NCI-H1694 treated with DMSO at 0.1 percent for 48 hours (cell line): ENCODE measurements around the gene POU5F2.
A peak's percentile ranks its signal among the peaks of the same experiment; 100 is the strongest.

Source experiments
- DNase-seq: peaks from one replicate; lab custom pipeline; 2025; lab: John Stamatoyannopoulos, UW

The POU5F2 gene, protein sequence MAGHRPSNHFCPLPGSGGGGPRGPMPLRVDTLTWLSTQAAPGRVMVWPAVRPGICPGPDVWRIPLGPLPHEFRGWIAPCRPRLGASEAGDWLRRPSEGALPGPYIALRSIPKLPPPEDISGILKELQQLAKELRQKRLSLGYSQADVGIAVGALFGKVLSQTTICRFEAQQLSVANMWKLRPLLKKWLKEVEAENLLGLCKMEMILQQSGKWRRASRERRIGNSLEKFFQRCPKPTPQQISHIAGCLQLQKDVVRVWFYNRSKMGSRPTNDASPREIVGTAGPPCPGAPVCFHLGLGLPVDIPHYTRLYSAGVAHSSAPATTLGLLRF

DNA sequence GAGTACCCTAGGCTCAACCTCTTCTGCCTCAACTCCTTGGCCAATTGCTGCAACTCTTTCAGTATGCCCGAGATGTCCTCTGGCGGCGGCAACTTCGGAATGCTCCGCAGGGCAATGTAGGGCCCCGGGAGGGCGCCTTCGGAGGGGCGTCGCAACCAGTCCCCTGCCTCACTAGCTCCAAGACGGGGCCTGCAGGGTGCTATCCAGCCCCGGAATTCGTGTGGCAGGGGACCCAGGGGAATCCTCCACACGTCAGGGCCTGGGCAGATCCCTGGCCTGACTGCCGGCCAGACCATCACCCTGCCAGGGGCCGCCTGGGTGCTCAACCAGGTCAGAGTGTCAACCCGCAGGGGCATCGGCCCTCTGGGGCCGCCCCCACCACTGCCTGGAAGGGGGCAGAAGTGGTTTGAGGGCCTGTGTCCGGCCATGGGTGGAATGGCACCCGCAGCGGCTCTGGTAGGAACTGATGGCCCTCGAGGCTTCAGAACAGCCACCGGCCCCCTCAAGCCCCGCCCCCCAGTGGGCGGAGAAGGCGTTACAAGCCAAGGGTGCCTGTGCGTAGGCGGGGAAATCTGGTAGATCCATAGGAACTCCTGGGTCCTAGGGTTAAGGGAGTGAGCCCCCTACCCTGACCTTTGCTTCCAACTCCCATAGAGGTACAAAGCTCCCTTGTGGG, at the start of gene POU5F2:
POU5F2 (minus strand) TSS at position 465 of the 676 bp plus-strand sequence; CDS start at position 428, 37 bp downstream.
- no peak for DNase-seq

DNA sequence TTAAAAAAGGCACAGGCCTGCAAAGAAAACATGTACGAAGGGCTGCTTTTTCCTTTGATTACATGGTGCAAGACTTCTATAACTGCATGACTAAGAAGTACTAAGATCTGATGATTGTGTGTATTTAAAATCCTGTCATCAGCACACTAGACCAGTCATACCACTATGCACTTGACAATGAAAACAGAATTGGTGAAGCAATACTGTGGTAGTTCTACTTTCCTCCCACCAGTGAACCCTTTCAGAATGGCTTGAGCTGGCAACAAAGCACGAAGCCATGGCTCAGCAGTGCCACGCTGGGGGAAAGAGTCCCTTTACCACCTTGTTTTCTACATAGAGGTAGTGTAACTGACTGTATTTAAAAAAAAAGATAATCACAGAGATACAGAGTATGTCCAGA, 49.0 kb upstream of the POU5F2 start:
- no peak for DNase-seq

DNA sequence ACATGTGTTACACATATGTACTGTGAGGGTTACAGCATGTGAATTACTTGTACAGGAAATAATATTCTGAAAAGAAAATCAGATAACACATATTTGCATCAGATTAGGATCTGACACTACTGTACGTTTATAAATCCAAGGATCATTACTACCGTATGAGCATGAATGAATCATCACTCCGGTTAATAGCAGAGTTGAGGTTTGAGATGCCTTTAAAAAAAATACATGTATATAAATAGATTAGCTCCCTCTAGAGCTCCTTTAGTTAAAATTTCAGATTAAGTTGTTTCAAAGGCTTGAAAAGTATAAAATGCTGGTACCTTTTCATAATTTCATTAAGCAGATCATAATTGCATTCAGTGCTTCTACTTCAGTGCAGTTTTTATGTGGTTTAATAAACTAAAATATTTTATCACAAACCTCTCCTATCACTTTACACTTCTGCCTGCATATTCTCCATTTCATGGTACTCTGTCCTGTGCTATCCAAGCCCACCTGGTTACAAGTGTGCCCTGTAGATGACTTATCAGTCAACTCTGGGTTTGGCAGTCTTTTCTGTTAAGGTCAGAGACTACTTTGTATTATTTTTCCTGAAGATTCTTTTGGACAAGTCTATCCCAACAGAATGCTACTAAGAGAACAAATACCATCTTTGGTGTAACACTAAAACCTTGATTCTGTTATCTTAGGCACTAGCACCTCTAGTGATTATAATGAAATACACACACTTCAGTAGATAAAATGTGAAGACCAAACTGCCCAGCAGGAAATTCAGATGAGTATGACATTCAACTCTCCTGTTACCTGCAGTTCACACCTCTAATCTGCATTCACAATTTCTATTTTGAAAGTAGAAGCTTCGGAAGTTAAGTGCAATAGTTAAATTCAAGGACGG, 48.0 kb upstream of the POU5F2 start:
- peak; percentile 1 for DNase-seq

DNA sequence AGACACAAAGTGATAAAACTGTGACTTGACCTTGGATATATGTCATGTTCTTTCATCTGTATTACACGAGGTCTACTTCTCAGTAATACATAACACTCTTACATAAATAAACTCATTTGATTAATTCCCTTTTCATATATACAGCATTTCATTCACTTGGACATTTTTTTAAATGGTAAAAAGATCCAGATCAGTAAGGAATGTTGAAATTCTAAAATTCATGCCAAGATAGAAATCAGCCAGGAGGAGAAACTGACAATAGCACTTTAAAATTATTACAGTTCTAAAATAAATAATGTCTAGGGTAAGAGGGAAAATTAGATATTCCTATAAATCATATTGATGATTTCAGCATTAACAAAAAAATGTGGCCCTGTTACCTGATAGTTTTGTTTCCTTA, 46.2 kb upstream of the POU5F2 start:
- DNase-seq: no peak

DNA sequence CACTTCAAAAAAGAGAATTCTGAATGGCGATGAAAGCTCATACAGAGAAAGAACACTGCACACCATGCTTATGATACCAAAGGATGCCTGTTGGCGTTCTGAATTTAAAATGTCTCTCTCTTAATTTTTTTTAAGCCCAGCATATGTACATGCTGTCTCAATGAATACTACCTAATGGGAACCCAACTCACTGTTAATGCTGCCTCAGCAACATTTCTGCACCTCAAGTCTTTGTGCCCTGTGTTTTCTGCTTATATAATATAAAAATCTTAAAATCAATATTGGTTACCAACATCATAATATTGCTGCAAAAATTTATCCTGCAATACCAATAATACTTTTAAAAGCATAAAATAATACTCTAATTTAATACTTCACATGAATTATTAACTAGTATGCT, 44.1 kb upstream of the POU5F2 start:
- DNase-seq: no peak

DNA sequence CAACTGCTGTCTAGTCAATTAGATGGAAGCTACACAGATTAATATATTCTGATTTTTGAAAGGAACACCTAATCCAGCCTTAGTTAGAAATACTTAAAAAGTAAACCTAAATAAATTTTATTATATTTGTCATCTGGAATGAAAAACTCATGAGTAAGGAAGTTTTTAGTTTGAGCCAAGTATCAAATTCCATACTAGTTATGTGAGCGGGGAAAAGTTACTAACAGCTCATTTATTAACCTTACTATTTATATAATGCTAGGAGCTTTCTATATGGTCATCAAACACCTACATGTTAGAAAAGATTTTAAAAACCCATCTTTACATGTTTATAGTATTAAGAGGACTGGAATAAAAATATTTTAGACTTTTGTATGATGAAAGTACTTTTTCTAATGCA, 41.6 kb upstream of the POU5F2 start:
- DNase-seq: no peak

DNA sequence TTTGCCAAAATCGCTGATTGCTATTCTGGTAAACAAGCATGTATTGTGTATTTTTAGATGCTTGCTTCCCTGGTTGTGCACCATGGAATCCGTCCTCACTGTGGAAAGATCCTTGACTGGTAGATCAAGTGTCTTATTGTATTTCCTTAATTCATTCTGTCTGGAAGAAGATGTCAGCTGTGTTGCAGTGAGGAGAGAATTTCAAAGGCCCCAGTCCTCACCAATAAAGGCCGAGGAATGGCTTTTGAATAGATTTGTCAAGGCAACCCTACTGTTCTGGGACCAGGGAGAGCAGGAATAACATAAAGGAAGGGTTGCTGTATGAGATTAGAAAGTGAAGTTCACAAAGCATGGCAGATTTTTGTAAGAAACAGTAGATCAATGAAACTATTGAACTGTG, 36.2 kb upstream of the POU5F2 start:
- DNase-seq: no peak

DNA sequence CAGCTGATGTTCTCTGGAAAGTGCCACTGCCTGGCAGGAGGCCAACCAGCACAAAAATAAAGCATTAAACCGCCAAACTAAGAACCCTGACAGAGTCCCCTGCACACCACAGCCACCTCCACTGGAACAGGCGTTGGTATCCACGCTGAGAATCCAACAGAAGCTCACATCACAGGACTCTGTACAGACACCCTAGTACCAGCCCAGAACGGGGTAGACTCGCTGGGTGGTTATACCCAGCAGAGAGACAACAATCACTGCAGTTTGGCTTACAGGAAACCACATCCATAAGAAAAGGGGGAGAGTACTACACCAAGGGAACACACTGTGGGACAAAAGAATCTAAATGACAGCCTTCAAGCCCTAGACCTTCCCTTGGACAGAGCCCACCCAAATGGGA, 15.0 kb upstream of the POU5F2 start:
- no peak for DNase-seq

DNA sequence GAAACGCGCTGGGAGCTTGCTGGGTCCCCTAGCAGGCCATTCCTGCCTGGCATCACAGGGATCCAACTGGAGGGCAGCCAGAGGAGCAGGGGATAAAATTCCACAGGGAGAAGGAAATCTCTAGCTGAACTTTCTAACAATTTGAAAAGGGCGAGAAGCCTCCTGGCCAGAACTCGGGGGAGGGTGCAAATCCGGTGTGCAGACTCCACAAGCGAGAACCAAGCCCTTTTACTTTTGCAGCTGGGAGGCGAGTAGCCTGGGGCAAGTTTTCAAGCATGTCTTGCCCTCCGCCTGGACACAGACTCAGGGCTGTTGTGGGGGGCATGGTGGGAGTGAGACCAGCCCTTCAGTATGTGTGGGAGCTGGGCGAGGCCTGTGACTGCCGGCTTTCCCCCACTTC, 14.3 kb upstream of the POU5F2 start:
- DNase-seq: no peak

DNA sequence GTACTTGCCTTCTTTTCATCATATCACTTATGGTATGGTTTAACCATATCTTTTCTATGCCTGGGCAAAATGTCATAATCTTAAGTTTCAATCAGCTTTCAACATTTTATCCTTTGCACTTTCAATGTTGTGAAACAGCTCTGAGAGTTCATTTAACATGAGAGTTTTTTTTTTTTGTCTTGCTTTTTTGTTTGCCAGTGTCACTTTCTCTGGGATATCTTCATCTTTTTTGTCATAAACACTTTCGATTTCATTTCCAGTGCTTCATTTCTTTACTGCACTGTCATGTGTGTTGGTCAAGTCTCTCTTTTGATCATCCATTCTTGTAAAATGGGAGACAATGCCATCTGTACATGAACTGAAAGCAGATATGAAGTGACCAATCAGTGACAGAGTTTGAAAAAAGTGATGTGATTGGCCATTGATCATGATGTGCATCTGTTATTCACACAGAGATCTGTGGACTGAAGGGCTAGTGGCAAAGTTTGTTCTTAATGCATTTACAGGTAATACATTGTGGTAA, 7.5 kb upstream of the POU5F2 start:
- DNase-seq: no peak

DNA sequence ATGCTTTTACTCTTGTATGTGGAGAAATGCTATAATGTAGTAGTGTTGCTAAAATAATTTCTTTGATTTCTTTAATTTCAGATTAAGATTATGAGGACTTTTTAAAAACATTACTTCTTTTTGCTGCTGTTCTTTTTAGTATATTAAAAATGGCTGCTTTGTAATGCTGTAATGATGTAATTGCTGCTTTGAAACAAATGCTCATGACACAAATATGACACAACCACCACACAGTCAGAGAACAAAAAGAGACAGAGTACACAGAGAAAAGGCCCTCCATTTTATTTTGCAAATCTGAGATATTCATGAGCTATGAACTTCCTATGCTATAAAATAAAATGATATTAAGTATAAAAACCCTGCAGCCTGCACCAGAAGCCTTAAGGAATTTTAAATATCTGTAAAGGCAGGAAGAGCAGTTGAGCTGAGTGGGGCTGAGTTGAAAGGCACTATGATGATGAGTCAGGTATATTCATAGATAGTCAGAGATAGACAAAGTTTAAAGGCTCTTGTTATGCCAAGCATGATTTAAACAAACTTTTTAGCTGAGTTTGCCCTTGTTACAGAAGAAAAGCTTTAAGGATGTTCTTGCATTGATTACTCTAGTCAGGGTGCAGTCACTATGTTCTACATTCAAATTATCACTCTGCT, 5.1 kb upstream of the POU5F2 start:
- DNase-seq: no peak

DNA sequence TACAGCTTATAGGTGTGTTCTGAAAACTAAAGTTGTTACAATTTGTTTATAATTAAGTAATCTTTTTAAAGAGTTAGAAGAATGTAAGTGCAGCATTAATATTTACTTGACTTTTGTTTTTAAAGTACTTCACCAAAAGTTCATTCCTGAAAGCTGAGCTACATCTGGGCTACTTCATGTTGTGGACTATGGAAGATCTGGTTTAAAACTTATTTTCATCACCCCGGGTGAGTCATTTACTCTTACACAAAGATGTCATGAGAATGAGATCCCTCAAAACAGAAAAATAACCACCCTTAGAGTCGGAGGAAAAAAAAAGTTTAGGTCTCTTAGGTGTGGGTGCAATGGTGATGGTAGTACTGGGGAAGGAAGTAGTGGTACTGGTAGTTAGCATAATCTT, 5.1 kb downstream of the POU5F2 start:
- no peak for DNase-seq

DNA sequence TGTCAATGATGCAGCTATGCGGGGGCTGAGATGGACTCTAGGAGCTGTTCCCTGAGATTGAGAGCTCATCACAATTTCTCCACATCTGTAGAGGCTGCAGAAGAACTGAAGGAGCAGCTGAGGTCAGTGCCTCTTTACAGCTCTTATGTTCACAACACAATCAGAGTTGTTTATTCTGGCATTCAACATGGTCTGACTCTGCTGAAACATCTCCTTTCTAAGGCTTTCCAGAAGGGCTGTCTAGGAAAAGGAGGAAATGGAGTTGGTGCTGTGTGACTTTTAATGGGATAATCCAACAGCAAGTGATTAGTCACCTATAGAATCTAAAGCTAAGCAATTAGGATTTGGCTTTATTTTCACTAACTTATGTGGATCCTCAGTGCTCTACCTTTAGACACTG, 6.0 kb downstream of the POU5F2 start:
- no peak for DNase-seq

DNA sequence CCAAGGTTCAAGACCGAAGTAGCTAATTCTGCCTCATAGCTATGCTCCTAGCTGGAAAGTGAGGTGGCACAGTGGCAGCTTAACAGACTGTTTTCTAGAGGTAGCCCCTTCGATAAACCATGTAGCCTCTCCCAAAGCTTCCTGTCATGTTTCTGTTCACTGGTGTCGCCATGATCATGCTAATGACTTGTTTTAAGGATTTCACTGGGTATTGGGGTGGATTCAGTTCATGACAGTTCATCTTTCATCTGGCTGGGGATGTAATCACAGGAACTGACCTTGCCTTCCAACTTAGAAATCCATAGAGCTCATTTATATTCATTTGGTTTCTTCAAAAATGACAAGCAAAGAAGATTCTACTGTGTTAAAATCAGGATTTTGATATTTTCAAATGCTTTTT, 9.4 kb downstream of the POU5F2 start:
- DNase-seq: no peak

DNA sequence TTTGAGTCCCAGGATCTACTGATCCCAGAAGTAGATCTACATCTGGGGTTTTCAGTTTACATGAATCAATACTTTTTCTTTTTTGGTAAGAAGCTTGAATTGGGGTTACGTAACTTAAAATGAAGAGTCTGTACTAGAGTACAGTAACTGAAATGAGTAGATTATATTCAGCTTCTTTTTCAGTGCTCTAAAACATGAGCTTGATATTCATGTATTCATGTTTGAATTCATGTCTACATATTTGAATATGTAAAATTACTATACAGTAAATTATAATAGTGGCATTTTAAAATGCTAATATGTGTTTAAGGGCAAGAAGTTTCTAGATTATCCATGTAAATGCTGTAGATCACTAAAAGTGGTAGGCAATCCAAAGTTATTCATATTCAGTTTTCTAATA, 14.8 kb downstream of the POU5F2 start:
- DNase-seq: no peak

DNA sequence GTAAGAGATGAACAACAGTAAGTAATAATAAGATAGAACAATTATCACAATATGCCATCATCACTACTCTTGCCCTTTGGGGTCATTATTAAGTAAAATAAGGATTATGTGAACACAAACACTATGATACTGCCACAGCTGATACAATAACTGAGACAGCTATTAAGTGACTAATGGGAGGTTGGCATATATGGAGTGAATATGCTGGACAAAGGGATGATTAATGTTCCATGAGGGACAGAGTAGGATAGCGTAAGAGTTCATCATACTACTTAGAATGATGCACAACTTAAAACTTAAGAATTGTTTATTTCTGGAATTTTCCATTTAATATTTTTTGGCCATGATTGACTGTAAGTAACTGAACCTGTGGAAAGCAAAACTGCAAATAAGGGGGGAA, 16.6 kb downstream of the POU5F2 start:
- DNase-seq: no peak

DNA sequence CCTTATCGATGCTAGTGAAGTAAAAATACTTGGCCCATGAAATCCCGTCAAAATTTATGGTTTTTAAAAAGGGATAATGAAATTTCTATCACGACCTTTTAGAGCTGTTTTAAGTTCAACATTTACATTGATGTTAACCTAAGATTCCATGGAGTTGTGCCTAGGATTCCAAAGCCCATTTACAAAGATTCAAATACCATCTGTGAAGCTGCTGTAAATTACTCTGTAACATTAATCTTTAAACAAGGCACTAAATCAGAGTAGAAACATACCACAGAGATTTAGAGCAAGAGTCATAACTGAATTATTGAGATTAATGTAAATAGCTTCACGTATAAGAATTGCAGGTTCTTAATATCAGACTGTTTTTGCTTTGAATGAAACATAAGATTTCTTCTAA, 17.7 kb downstream of the POU5F2 start:
- no peak for DNase-seq

DNA sequence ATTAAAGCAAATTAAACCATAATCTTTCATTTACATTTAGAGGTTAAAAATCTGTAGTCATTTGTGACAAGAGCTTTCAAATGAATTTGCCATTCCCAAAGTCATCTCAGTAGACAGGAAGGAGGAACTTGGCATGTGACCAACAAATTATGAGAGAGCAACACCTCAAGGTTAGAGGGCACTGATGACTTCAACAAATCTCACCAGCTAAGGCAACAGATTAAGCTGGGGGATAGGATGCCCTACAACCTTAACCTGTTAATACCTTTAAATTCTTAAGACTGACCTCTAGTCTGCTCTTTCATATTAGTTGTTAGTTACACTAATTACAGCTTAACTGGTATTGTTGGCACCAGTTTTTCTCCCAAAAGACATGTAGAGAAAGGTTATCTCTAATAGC, 18.4 kb downstream of the POU5F2 start:
- DNase-seq: no peak

DNA sequence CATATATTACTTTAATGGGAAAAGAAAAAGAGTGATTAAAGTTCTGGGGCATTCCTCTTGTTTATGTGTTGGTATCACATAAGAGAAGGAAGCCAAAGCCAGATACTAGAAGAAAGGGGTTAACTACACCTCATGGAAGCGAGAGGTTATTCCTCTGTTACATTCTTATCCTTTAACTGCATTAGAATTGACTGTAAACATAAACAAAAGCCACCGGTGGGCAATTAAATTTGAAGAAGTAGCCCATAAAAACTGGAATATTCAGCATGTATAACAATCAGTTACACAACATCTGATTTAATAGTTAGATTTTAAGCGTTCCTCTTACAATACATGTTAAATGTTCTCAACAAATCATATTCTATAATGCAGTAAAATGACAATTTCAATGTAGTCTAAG, 18.8 kb downstream of the POU5F2 start:
- DNase-seq: no peak

DNA sequence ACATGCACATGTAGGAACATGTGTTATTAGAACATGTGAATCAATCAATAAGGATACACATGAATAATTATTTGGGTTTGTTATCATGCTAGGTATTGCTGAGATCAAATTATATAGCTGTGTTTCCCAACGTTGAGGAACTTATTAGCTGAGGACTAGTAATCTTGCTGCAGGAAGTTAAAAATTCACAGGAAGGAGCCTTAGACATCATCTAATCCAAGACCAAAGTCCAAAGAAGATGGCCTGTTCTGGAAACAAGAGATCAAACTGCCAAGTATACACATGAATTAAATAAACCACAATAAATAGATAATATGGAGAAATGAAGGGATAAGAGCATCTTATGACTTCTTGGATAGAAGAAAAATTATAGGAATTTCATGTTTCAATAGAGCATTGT, 19.9 kb downstream of the POU5F2 start:
- DNase-seq: no peak

DNA sequence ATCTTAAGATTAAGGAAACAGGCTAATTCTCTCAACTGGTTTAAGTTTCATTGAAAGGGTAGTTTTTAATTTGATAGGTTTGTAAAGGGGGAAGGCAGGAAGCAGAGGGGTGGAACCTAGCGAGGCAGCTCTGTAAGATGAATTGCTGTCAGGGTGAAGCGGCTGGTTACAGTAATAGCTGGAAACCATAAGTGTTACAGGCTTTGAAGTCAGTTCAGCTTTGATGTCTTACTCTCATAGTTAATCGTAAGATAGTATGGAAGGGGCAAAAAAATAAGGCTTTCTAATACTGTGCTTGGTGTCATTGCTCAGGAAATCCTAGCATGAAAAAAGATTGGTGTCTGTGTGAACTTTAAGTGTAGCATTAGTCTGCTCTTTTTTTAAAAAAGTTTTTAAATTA, 20.3 kb downstream of the POU5F2 start:
- DNase-seq: no peak

DNA sequence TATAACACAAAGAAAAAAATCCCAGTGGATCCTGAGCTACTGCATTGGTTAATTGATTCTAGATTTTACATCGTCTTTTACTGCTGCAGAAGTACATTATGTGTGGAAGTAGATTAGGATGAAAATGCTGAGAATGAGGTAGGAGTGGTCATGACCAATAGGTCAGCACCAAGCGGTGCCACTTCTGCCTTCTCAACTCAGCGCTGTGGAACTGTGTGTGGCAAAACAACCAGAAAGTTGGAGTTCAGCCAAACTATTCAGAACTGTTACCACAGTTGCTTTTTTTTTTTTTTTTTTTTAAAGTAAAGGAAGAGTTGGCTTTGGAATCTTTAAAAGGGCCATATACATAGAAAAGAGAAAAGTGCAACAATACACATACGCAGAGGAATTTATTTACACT, 24.2 kb downstream of the POU5F2 start:
- no peak for DNase-seq
